NB4 (cell line): ENCODE results near the gene NHLRC3.
"Not testable (repeated sequence)": the region's sequence is repeated elsewhere in the genome, so short reads cannot be mapped to it uniquely, and the experiment has no call there.

ENCODE experiments used
- MYC ChIP-seq: IDR thresholded peaks from 2 replicates; pipeline ENCODE4 v1.6.1; 2011; ENCODE audit warnings: low read depth, low read length
- POLR2A ChIP-seq: IDR thresholded peaks from 2 replicates; pipeline ENCODE4 v1.6.1; 2011; ENCODE audit warnings: mild to moderate bottlenecking; ENCODE audit not compliant: insufficient read length; ENCODE audit errors: extremely low read depth
- TF ChIP-seq, protein P1 (sequence below): IDR thresholded peaks from one replicate; pipeline ENCODE4 v1.5.1; 2012; ENCODE audit warnings: low read depth, low read length
- TF ChIP-seq, protein P2 (sequence below): IDR thresholded peaks from 2 replicates; pipeline ENCODE4 v1.6.1; 2011; ENCODE audit warnings: low read depth, low read length

DNA sequence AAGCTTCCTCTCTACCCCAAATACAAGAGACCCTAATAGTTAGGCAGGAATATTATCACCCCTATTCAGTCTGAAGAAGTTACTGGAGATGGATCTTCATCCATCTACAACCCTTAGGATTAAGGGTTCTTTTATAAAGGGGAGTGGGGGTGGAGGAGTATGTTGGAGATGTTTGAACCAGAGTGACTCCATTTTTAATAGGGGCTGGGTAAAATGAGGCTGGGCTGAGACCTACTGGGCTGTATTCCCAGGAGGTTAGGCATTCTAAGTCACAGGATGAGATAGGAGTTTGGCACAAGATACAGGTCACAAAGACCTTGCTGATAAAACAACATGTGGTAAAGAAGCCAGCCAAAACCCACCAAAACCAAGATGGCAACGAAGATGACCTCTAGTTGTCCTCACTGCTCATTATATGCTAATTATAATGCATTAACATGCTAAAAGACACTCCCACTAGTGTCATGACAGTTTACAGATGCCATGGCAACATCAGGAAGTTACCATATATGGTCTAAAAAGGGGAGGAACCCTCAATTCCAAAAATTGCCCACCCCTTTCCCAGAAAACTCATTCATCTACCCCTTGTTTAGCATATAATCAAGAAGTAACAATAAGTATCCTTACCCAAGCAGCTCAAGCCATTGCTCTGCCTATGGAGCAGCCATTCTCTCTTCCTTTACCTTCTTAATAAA, 48.1 kb downstream of the NHLRC3 start:
- TF ChIP-seq, protein P1, sequence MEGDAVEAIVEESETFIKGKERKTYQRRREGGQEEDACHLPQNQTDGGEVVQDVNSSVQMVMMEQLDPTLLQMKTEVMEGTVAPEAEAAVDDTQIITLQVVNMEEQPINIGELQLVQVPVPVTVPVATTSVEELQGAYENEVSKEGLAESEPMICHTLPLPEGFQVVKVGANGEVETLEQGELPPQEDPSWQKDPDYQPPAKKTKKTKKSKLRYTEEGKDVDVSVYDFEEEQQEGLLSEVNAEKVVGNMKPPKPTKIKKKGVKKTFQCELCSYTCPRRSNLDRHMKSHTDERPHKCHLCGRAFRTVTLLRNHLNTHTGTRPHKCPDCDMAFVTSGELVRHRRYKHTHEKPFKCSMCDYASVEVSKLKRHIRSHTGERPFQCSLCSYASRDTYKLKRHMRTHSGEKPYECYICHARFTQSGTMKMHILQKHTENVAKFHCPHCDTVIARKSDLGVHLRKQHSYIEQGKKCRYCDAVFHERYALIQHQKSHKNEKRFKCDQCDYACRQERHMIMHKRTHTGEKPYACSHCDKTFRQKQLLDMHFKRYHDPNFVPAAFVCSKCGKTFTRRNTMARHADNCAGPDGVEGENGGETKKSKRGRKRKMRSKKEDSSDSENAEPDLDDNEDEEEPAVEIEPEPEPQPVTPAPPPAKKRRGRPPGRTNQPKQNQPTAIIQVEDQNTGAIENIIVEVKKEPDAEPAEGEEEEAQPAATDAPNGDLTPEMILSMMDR: not testable (repeated sequence)
- not testable (repeated sequence) for TF ChIP-seq MYC, POLR2A
- TF ChIP-seq, protein P2, sequence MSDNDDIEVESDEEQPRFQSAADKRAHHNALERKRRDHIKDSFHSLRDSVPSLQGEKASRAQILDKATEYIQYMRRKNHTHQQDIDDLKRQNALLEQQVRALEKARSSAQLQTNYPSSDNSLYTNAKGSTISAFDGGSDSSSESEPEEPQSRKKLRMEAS: not testable (repeated sequence)
